NT2/D1 (cell line): ENCODE results near the gene CDC42EP1.

ENCODE experiments used
- YY1 ChIP-seq: IDR thresholded peaks from 2 replicates; pipeline ENCODE4 v1.6.1; 2011; ENCODE audit not compliant: insufficient read length, insufficient read depth
- ZNF274 ChIP-seq: IDR thresholded peaks from 2 replicates; pipeline ENCODE4 v1.6.1; 2011; ENCODE audit warnings: mild to moderate bottlenecking, low read depth, low read length

GRCh38 chr22:37515901-37516300 is 44.4 kb upstream of the CDC42EP1 start:
- no peak for TF ChIP-seq ZNF274
- TF ChIP-seq YY1: no peak
